HepG2 (cell line): ENCODE measurements around the gene TBC1D16. TPM values are rescaled to one million over a fixed set of nuclear protein-coding genes. Genes with fewer than 3 reads are reported as not detected.

Experiments used
- CCDC6 ChIP-seq: sonication (generic); formaldehyde crosslinking; IDR thresholded peaks from 2 replicates; pipeline ENCODE4 v1.8.1; 2022; ENCODE audit warnings: mild to moderate bottlenecking, missing genetic modification reagents, moderate library complexity
- FOSL2 ChIP-seq: sonication (generic); formaldehyde crosslinking; IDR thresholded peaks from 2 replicates; pipeline ENCODE4 v1.4.0; 2020; ENCODE audit warnings: missing genetic modification reagents
- FOXA3 ChIP-seq: IDR thresholded peaks from 2 replicates; pipeline ENCODE4 v1.6.1; 2016; ENCODE audit warnings: missing genetic modification reagents, missing compliant biosample characterization
- GTF2F1 ChIP-seq: fragments of 150-350 bp; IDR thresholded peaks from 2 replicates; pipeline ENCODE4 v1.6.1; 2014; ENCODE audit warnings: low read length
- IKZF1 ChIP-seq: fragments of 450-650 bp; IDR thresholded peaks from 2 replicates; pipeline ENCODE4 v1.7.1; 2016
- KIAA2018 ChIP-seq: sonication (generic); formaldehyde crosslinking; IDR thresholded peaks from 2 replicates; pipeline ENCODE4 v1.5.0; 2020; ENCODE audit warnings: mild to moderate bottlenecking, missing genetic modification reagents, borderline replicate concordance
- MIER2 ChIP-seq: IDR thresholded peaks from 2 replicates; pipeline ENCODE4 v1.6.1; 2016; ENCODE audit warnings: missing biosample characterization, missing genetic modification reagents
- MTA3 ChIP-seq: sonication (generic); formaldehyde crosslinking; IDR thresholded peaks from 2 replicates; pipeline ENCODE4 v1.4.0; 2020; ENCODE audit warnings: missing genetic modification reagents
- TBL1XR1 ChIP-seq: fragments of 150-350 bp; IDR thresholded peaks from 2 replicates; pipeline ENCODE4 v1.6.1; 2014; ENCODE audit warnings: borderline replicate concordance, low read length; ENCODE audit not compliant: partially characterized antibody
- ZNF205 ChIP-seq: IDR thresholded peaks from 2 replicates; pipeline ENCODE4 v1.6.1; 2018; ENCODE audit warnings: missing biosample characterization, missing genetic modification reagents
- ZNF335 ChIP-seq: sonication (generic); formaldehyde crosslinking; IDR thresholded peaks from 2 replicates; pipeline ENCODE4 v1.4.0; 2020; ENCODE audit warnings: missing genetic modification reagents
- ZNF550 ChIP-seq: sonication (generic); formaldehyde crosslinking; IDR thresholded peaks from 2 replicates; pipeline ENCODE4 v1.4.0; 2020; ENCODE audit warnings: mild to moderate bottlenecking, missing genetic modification reagents, borderline replicate concordance
- ZNF605 ChIP-seq: sonication (generic); formaldehyde crosslinking; IDR thresholded peaks from 2 replicates; pipeline ENCODE4 v1.8.0; 2022; ENCODE audit warnings: mild to moderate bottlenecking, missing genetic modification reagents
- ZNF652 ChIP-seq: IDR thresholded peaks from 2 replicates; pipeline ENCODE4 v1.6.1; 2016; ENCODE audit warnings: low read depth, borderline replicate concordance
- polyA plus RNA-seq, 8 experiments: library from polyadenylated mRNA; depleted of rRNA in 3 of 8; stranded (reverse) in 7 of 8; unstranded in 1 of 8; fragments of >200 nt; fragmentation: Illumina TruSeq in 4 of 8; extraction: Trizol in 4 of 8; gene quantifications; 2 replicates each; pipeline versions ENCODE4 v1.2.1 to v1.2.3, GENCODE V29; 2011 to 2016; ENCODE audit warnings: low read depth in 4 of 8, missing spikeins in 1 of 8, mixed read lengths in 1 of 8; ENCODE audit not compliant: insufficient read depth in 1 of 8
- total RNA-seq, 5 experiments: library from RNA; depleted of rRNA; stranded (reverse); fragments of >200 nt; fragmentation: Illumina TruSeq; extraction: Trizol; gene quantifications; 2 replicates each; pipeline ENCODE4 v1.2.3, GENCODE V29; 2016; ENCODE audit warnings: low read depth in 1 of 5
- TF ChIP-seq, protein P1 (sequence below): sonication (generic); formaldehyde crosslinking; IDR thresholded peaks from 2 replicates; pipeline ENCODE4 v1.4.0; 2020; ENCODE audit warnings: missing genetic modification reagents, borderline replicate concordance
- TF ChIP-seq, protein P2 (sequence below): sonication (generic); formaldehyde crosslinking; IDR thresholded peaks from 2 replicates; pipeline ENCODE4 v1.4.0; 2020; ENCODE audit warnings: mild to moderate bottlenecking, missing genetic modification reagents
- TF ChIP-seq, protein P3 (sequence below): sonication (generic); formaldehyde crosslinking; conservative IDR thresholded peaks from 2 replicates; pipeline ENCODE4 v1.5.0; 2020; ENCODE audit warnings: missing genetic modification reagents

Gene TBC1D16
- total and polyA plus RNA-seq, 2 of the 13 experiments (the other 11 are each of a cell fraction or from before 2014, with no cell fraction given): 14.9 to 24.9 TPM

DNA sequence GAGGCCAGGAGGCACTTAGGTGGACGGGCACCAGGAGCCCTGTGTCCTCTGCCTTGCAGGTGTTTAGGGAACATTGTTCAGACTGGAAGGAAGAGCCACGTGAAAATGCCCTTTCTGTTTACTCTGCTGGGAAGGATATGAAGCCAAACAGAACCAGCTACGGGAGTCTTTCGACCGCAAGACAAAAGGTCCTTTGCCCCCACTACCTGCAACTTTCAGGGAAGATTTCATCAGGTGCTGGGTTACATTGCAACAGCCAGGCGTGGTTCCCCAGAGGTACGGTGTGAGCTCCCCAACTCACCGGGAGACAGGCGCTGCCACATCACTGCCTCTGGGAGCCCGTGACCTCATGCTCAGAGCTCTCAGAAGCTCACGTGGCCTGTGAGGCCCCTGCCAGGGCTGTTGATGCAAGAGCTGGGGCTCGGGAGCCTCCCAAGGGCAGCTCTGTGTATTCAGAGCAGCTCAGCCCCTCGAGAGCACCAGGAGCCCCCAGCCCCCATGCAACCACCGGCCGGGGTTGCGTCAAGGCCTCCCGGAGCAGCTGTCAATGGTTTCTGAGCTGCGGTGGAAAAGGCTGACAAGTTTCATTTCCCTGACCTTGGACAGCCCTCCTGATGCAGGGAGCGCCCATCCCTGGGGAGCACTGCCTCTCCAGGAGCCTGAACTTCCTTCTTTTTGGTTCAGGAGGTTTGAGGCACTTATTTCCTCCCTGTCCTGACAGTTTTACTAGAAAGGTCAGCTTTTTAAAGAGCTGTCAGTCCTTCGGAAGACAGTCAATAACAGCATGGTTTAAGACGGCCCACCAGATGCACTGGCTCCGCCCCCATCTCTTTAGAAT is 42.1 kb downstream of the TBC1D16 start (continued):
- TF ChIP-seq KIAA2018: 0 out of 2 replicates have a peak, but pooled peaks have one; percentile 26
- TF ChIP-seq TBL1XR1: peak; percentile 91
- no peak for TF ChIP-seq MTA3 (CRISPR knock-in tag)
- no peak; the same call in 1 of the 2 replicates for TF ChIP-seq ZNF550 (CRISPR knock-in tag)
- peak; percentile 95 for TF ChIP-seq FOXA3 (CRISPR knock-in tag)
- peak; percentile 99 for TF ChIP-seq CCDC6 (CRISPR knock-in tag)
- TF ChIP-seq, protein P1, sequence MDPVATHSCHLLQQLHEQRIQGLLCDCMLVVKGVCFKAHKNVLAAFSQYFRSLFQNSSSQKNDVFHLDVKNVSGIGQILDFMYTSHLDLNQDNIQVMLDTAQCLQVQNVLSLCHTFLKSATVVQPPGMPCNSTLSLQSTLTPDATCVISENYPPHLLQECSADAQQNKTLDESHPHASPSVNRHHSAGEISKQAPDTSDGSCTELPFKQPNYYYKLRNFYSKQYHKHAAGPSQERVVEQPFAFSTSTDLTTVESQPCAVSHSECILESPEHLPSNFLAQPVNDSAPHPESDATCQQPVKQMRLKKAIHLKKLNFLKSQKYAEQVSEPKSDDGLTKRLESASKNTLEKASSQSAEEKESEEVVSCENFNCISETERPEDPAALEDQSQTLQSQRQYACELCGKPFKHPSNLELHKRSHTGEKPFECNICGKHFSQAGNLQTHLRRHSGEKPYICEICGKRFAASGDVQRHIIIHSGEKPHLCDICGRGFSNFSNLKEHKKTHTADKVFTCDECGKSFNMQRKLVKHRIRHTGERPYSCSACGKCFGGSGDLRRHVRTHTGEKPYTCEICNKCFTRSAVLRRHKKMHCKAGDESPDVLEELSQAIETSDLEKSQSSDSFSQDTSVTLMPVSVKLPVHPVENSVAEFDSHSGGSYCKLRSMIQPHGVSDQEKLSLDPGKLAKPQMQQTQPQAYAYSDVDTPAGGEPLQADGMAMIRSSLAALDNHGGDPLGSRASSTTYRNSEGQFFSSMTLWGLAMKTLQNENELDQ: no peak
- TF ChIP-seq, protein P2, sequence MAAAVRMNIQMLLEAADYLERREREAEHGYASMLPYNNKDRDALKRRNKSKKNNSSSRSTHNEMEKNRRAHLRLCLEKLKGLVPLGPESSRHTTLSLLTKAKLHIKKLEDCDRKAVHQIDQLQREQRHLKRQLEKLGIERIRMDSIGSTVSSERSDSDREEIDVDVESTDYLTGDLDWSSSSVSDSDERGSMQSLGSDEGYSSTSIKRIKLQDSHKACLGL (CRISPR knock-in tag): peak; percentile 85
- TF ChIP-seq ZNF652 (CRISPR knock-in tag): no peak; the same call in 1 of the 2 replicates
- peak; percentile 76 for TF ChIP-seq MIER2 (CRISPR knock-in tag)
- peak; percentile 87; the same call in 1 of the 2 replicates for TF ChIP-seq ZNF335 (CRISPR knock-in tag)
- peak; percentile 97 for TF ChIP-seq ZNF205
- TF ChIP-seq GTF2F1: peak; percentile 50; the same call in 1 of the 2 replicates
- no peak for TF ChIP-seq IKZF1
- peak; percentile 99 for TF ChIP-seq ZNF605
- TF ChIP-seq, protein P3, sequence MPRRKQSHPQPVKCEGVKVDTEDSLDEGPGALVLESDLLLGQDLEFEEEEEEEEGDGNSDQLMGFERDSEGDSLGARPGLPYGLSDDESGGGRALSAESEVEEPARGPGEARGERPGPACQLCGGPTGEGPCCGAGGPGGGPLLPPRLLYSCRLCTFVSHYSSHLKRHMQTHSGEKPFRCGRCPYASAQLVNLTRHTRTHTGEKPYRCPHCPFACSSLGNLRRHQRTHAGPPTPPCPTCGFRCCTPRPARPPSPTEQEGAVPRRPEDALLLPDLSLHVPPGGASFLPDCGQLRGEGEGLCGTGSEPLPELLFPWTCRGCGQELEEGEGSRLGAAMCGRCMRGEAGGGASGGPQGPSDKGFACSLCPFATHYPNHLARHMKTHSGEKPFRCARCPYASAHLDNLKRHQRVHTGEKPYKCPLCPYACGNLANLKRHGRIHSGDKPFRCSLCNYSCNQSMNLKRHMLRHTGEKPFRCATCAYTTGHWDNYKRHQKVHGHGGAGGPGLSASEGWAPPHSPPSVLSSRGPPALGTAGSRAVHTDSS (CRISPR knock-in tag): 0 out of 2 replicates have a peak, but pooled peaks have one; percentile 13
- TF ChIP-seq FOSL2 (CRISPR knock-in tag): peak; percentile 93
